Neural progenitor cell (in vitro differentiated cells): ENCODE results near the gene LDLRAD4.
"Not testable (repeated sequence)": the region's sequence is repeated elsewhere in the genome, so short reads cannot be mapped to it uniquely, and the experiment has no call there.

Experiments
- EZH2 ChIP-seq: fragments of 200-600 bp; sonication (generic); IDR thresholded peaks from 2 replicates; pipeline ENCODE4 v1.6.1; 2017; ENCODE audit warnings: antibody characterized with exemption, mild to moderate bottlenecking, moderate library complexity
- TF ChIP-seq, protein P1 (sequence below): fragments of 200-600 bp; sonication (generic); IDR thresholded peaks from 2 replicates; pipeline ENCODE4 v1.5.1; 2017; ENCODE audit warnings: antibody characterized with exemption, mild to moderate bottlenecking

DNA sequence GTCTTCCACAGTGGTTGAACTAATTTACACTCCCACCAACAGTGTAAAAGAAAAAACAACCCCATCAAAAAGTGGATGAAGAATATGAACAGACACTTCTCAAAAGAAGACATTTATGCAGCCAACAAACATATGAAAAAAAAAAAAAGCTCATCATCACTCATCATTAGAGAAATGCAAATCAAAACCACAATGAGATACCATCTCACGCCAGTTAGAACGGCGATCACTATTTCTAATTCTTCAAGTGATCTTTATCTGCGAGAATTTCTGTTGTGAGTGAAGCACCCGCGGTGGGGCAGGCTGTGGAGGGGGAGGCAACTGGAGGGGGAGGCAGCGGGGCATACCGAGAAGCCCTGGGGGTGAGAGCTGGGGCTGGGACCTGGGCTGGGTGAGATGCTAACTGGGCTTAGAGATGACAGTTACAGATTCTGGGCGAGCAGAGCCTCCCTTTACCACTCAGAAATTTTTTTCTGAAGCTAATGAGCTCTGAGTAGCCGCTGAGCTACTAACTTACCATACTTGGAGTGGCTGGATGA is 389.5 kb downstream of the LDLRAD4 start:
- TF ChIP-seq EZH2, result not testable (repeated sequence)
- TF ChIP-seq, protein P1, sequence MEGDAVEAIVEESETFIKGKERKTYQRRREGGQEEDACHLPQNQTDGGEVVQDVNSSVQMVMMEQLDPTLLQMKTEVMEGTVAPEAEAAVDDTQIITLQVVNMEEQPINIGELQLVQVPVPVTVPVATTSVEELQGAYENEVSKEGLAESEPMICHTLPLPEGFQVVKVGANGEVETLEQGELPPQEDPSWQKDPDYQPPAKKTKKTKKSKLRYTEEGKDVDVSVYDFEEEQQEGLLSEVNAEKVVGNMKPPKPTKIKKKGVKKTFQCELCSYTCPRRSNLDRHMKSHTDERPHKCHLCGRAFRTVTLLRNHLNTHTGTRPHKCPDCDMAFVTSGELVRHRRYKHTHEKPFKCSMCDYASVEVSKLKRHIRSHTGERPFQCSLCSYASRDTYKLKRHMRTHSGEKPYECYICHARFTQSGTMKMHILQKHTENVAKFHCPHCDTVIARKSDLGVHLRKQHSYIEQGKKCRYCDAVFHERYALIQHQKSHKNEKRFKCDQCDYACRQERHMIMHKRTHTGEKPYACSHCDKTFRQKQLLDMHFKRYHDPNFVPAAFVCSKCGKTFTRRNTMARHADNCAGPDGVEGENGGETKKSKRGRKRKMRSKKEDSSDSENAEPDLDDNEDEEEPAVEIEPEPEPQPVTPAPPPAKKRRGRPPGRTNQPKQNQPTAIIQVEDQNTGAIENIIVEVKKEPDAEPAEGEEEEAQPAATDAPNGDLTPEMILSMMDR, result not testable (repeated sequence)
